K562 (cell line): ENCODE measurements around the gene ACP4. TPM values are rescaled to one million over a fixed set of nuclear protein-coding genes. Genes with fewer than 3 reads are reported as not detected.

Experiments used
- ATAC-seq: fragments of 200-7000 bp; cut with Tn5 transposase; 3 replicates; pipeline ENCODE4 v1.9.1; 2020; ENCODE audit warnings: moderate library complexity
- Bru-seq: library from RNA; stranded (reverse); fragments of 400-500 nt; gene quantifications from one replicate; lab custom pipeline; 2021; lab: Mats Ljungman, UMichigan
- BruChase-seq, 2 experiments: library from RNA; stranded (reverse); fragments of 400-500 nt; gene quantifications; one replicate each; lab custom pipeline; 2021; lab: Mats Ljungman, UMichigan
- BruUV-seq: library from RNA; stranded (reverse); fragments of 400-500 nt; replicated peaks from 2 replicates; lab custom pipeline; 2021; lab: Mats Ljungman, UMichigan
- CTCF ChIA-PET: fragments of 300-600 bp; formaldehyde crosslinking; extraction: SDS; loops from one replicate; lab custom pipeline; 2021; ENCODE audit warnings: low intra/inter-chr PET ratio; lab: Yijun Ruan, JAX
- POLR2A ChIA-PET: fragments of 300-600, 350-650 bp; sonication (Branson Sonifier 250); formaldehyde crosslinking; extraction: SDS; loops from one replicate; lab custom pipeline; 2021; ENCODE audit warnings: antibody characterized with exemption, inconsistent platforms; lab: Yijun Ruan, JAX
- DNase-seq, 4 experiments: peaks; one replicate each; pipeline versions ENCODE4 v3.0.0 to v3.0.0-alpha.2; 2011 to 2018; ENCODE audit warnings: low spot score in 3 of 4, mixed read lengths in 3 of 4; ENCODE audit errors: extremely low read depth in 1 of 4
- FAIRE-seq: peaks from 2 replicates; lab custom pipeline; 2011; peaks lifted over from hg19 to GRCh38; lab: Jason Lieb, UNC
- H2AFZ ChIP-seq: 2 replicates; pipeline ENCODE4 v1.6.0; 2011; ENCODE audit warnings: low read depth, low read length, control low read depth, inconsistent platforms
- H3K27ac ChIP-seq: fragments of 200-600 bp; 3 replicates; pipeline ENCODE4 v1.8.0; 2011; ENCODE audit warnings: low read depth, mild to moderate bottlenecking, control low read depth, inconsistent platforms, low read length, moderate library complexity, mixed read lengths; ENCODE audit errors: extremely low read depth
- H3K27me3 ChIP-seq, 2 experiments: fragments of 300-600 bp in 1 of 2; 2 replicates in 1 of 2; 3 replicates in 1 of 2; pipeline versions ENCODE4 v1.6.0 to v1.8.0; 2011; ENCODE audit warnings: inconsistent platforms in 2 of 2, low read length in 2 of 2, mild to moderate bottlenecking in 1 of 2, mixed read lengths in 1 of 2, moderate library complexity in 1 of 2; ENCODE audit not compliant: control insufficient read depth in 2 of 2, insufficient read depth in 2 of 2
- H3K36me3 ChIP-seq: fragments of 300-600 bp; 3 replicates; pipeline ENCODE4 v1.8.0; 2011; ENCODE audit warnings: mild to moderate bottlenecking, low read length, inconsistent platforms; ENCODE audit not compliant: control insufficient read depth, insufficient read depth
- H3K4me1 ChIP-seq, 2 experiments: fragments of 200-600 bp in 1 of 2; replicated peaks in 1 of 2; 2 replicates in 1 of 2; 3 replicates in 1 of 2; pipeline versions ENCODE4 v1.5.1 to v1.8.0; 2011; ENCODE audit warnings: inconsistent platforms in 2 of 2, low read length in 2 of 2, mild to moderate bottlenecking in 1 of 2, mixed read lengths in 1 of 2, moderate library complexity in 1 of 2; ENCODE audit not compliant: control insufficient read depth in 2 of 2, insufficient read depth in 2 of 2
- H3K4me2 ChIP-seq: 2 replicates; pipeline ENCODE4 v1.6.1; 2011; ENCODE audit warnings: low read length, control low read depth, inconsistent platforms, mixed read lengths; ENCODE audit not compliant: insufficient read depth
- H3K4me3 ChIP-seq: fragments of 200-600 bp; sonication (generic), shearing (Covaris generic); 2 replicates; pipeline ENCODE4 v1.5.1; 2016; ENCODE audit warnings: control low read depth, inconsistent platforms
- H3K79me2 ChIP-seq: fragments of 200-600 bp; 3 replicates; pipeline ENCODE4 v1.8.0; 2011; ENCODE audit warnings: low read length, inconsistent platforms; ENCODE audit not compliant: control insufficient read depth, insufficient read depth
- H3K9ac ChIP-seq, 2 experiments: 2 replicates each; pipeline versions ENCODE4 v1.6.0 to v1.6.1; 2011; ENCODE audit warnings: low read depth in 2 of 2, low read length in 2 of 2, control low read depth in 1 of 2, inconsistent platforms in 1 of 2, mild to moderate bottlenecking in 1 of 2, mixed read lengths in 1 of 2; ENCODE audit not compliant: insufficient read depth in 1 of 2
- H3K9me1 ChIP-seq: one replicate; pipeline ENCODE4 v1.6.0; 2011; ENCODE audit warnings: inconsistent platforms, mild to moderate bottlenecking, low read length, moderate library complexity; ENCODE audit not compliant: control insufficient read depth, insufficient read depth
- H3K9me3 ChIP-seq: replicated peaks from 2 replicates; pipeline ENCODE4 v1.5.1; 2011; ENCODE audit warnings: low read depth, low read length, inconsistent platforms; ENCODE audit not compliant: control insufficient read depth, insufficient read depth
- H4K20me1 ChIP-seq: replicated peaks from 2 replicates; pipeline ENCODE4 v1.6.1; 2011; ENCODE audit warnings: low read length, inconsistent platforms, mixed read lengths; ENCODE audit not compliant: control insufficient read depth, insufficient read depth
- FOXP1 ChIP-seq: sonication (generic); formaldehyde crosslinking; IDR thresholded peaks from 2 replicates; pipeline ENCODE4 v1.8.0; 2022; ENCODE audit warnings: mild to moderate bottlenecking, missing genetic modification reagents
- KDM4B ChIP-seq, 2 experiments: fragments of 450-650 bp in 1 of 2; sonication (generic) in 1 of 2; IDR thresholded peaks; 2 replicates each; pipeline ENCODE4 v1.6.1; 2016 to 2017; ENCODE audit warnings: borderline replicate concordance in 2 of 2, antibody characterized with exemption in 1 of 2, low read depth in 1 of 2, mild to moderate bottlenecking in 1 of 2
- POLR2G ChIP-seq: fragments of 200-400 bp; formaldehyde crosslinking; IDR thresholded peaks from 2 replicates; pipeline ENCODE4 v1.6.1; 2017; ENCODE audit warnings: low read depth, mild to moderate bottlenecking, antibody characterized with exemption, low read length, moderate library complexity
- TFAP4 ChIP-seq: sonication (generic); formaldehyde crosslinking; IDR thresholded peaks from 2 replicates; pipeline ENCODE4 v1.8.0; 2022; ENCODE audit warnings: missing genetic modification reagents, mild to moderate bottlenecking, moderate library complexity, borderline replicate concordance
- WGBS: fragments of 100-300 bp; shearing (Covaris generic); methylation state at CpG from one replicate; pipeline ENCODE4 v1.1.6; 2016; ENCODE audit warnings: low coverage, mixed read lengths; ENCODE audit not compliant: insufficient coverage; ENCODE audit errors: missing lambda C conversion rate; 5-methylcytosine and 5-hydroxymethylcytosine counted together
- in situ Hi-C: fragments of 300-500 bp; cut with MboI; formaldehyde crosslinking; loops from 4 replicates; pipeline ENCODE4 v1.15.0; 2018; ENCODE audit warnings: inconsistent platforms, mixed read lengths
- intact Hi-C: fragments of 100-400 bp; cut with micrococcal nuclease; formaldehyde crosslinking; loops from 2 replicates; pipeline ENCODE4 v1.14.2; 2022
- long read RNA-seq, 3 experiments: library from polyadenylated mRNA in 2 of 3; library from RNA in 1 of 3; unstranded in 2 of 3; stranded (forward) in 1 of 3; transcript quantifications; one replicate each; pipeline ENCODE4 v2.0.0, GENCODE V29; 2019 to 2022
- polyA minus RNA-seq, 3 experiments: library from RNA; depleted of rRNA, polyadenylated mRNA; stranded (reverse); fragments of >200 nt; gene quantifications; 2 replicates each; pipeline ENCODE4 v1.2.3, GENCODE V29; 2011
- polyA plus RNA-seq, 8 experiments: library from polyadenylated mRNA; depleted of rRNA in 4 of 8; stranded (reverse) in 5 of 8; unstranded in 3 of 8; fragments of >200 nt; fragmentation: Nextera tagmentation in 2 of 8; fragmentation: Illumina TruSeq in 1 of 8; extraction: Ambion mirVana in 2 of 8; extraction: Trizol in 1 of 8; gene quantifications; 2 replicates each; pipeline versions ENCODE4 v1.2.1 to v1.2.3, GENCODE V29; 2011 to 2014; ENCODE audit warnings: inconsistent platforms in 1 of 8, missing spikeins in 1 of 8
- total RNA-seq, 7 experiments: library from RNA; depleted of rRNA in 6 of 7; stranded (reverse); fragments of >200 nt in 6 of 7; fragmentation: Illumina TruSeq in 2 of 7; extraction: Trizol in 2 of 7; gene quantifications; 2 replicates each; pipeline versions ENCODE4 v1.2.1 to v1.2.3, GENCODE V29; 2011 to 2021; ENCODE audit warnings: low replicate concordance in 1 of 7
- TF ChIP-seq, protein P1 (sequence below): fragments of 200-800 bp; sonication (Bioruptor generic); IDR thresholded peaks from 2 replicates; pipeline ENCODE4 v1.6.1; 2017; ENCODE audit warnings: missing genetic modification characterization, missing compliant biosample characterization

The ACP4 gene, protein sequence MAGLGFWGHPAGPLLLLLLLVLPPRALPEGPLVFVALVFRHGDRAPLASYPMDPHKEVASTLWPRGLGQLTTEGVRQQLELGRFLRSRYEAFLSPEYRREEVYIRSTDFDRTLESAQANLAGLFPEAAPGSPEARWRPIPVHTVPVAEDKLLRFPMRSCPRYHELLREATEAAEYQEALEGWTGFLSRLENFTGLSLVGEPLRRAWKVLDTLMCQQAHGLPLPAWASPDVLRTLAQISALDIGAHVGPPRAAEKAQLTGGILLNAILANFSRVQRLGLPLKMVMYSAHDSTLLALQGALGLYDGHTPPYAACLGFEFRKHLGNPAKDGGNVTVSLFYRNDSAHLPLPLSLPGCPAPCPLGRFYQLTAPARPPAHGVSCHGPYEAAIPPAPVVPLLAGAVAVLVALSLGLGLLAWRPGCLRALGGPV
- total RNA-seq (2011; cell fraction: chromatin; rRNA removed; ENCODE audit: low replicate concordance), result not detected in 2 replicates
- not detected in 2 replicates for total RNA-seq (2011; cell fraction: nucleolus; rRNA removed)
- not detected in 2 replicates for total RNA-seq (2011; cell fraction: nucleoplasm; rRNA removed)
- total RNA-seq (2014; rRNA removed) (not detected in 2 replicates), total RNA-seq (2014; rRNA removed; fragmentation: Illumina TruSeq; extraction: Trizol) (not detected in 2 replicates), total RNA-seq (2015; rRNA removed; fragmentation: Illumina TruSeq; extraction: Trizol) (not detected in 2 replicates), total RNA-seq (2021) (not detected in 2 replicates), polyA plus RNA-seq (2011; rRNA removed) (not detected in 2 replicates), polyA plus RNA-seq (2014; fragmentation: Illumina TruSeq; extraction: Trizol) (not detected in 2 replicates), polyA plus RNA-seq (2014; fragmentation: Nextera tagmentation; extraction: Ambion mirVana) (not detected), polyA plus RNA-seq (2014; rRNA removed) (not detected in 2 replicates), polyA minus RNA-seq (2011; rRNA and poly(A)+ RNA removed) (not detected in 2 replicates), Bru-seq, nascent RNA (not detected), BruChase-seq, experiment 1, labeled RNA remaining after a 2-hour chase (not detected), BruChase-seq, experiment 2, labeled RNA remaining after a 6-hour chase (not detected)
- polyA plus RNA-seq (2011; cell fraction: cytosol; rRNA removed), result not detected in 2 replicates
- not detected in 2 replicates for polyA plus RNA-seq (2011; cell fraction: nucleus; rRNA removed)
- polyA plus RNA-seq (2012), result not detected in 2 replicates
- polyA minus RNA-seq (2011; cell fraction: cytosol; rRNA and poly(A)+ RNA removed), result not detected in 2 replicates
- polyA minus RNA-seq (2011; cell fraction: nucleus; rRNA and poly(A)+ RNA removed), result not detected in 2 replicates
- long read RNA-seq, experiment 1, result 0 reads
- long read RNA-seq, experiment 2, partial matches to known transcripts, result 1 of 1 reads
- long read RNA-seq, experiment 2, other reads (novel, unspliced or antisense), result 0 of 1 reads
- long read RNA-seq, experiment 3, result 0 reads

DNA sequence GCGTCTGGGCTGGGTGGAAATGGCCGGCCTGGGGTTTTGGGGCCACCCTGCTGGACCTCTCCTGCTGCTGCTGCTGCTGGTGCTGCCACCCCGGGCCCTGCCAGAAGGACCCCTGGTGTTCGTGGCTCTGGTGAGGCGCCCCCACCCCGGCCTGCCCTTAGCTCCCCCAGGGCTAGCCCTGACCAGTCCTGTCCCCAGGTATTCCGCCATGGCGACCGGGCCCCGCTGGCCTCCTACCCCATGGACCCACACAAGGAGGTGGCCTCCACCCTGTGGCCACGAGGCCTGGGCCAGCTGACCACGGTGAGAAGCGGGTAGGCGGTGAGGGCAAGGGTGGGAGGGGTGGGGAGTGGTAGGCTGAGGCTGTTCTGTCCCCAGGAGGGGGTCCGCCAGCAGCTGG, at the start of gene ACP4:
Gene ACP4, plus strand, starts transcription at position 20 of the 400 bp plus-strand sequence. Its CDS starts 0 bp downstream, at position 20.
- Histone ChIP-seq H3K36me3 (peaks cover 3% of the 10 kb centered on the region; the same call in 1 of the 3 replicates), H3K9me3 (no peaks in the 10 kb centered on the region), H3K9ac (peak within 1 kb of the TSS in 1 of 2 experiments; percentile 21; a peak in 1 of 4 replicates), H3K9me1 (peaks cover 2% of the 10 kb centered on the region), H3K4me2 (no peak within 1 kb of the TSS), H3K4me3 (no peak within 1 kb of the TSS), H3K27me3 (no peaks in the 10 kb centered on the region), H2AFZ (no peak within 1 kb of the TSS), H3K79me2 (no peaks in the 10 kb centered on the region), H3K27ac (no peak within 1 kb of the TSS), H4K20me1 (peaks cover 5% of the 10 kb centered on the region), H3K4me1 (peaks cover 7 to 33% of the 10 kb centered on the region in 2 experiments; a peak in 4 of 5 replicates)
- intact Hi-C loops, result no loop called here
- DNase-seq (no peak), ATAC-seq (no peak), FAIRE-seq (no peak)
- BruUV-seq, result no TSS peak
- TF ChIP-seq KDM4B (IDR thresholded peaks at IDR 0.05; ENCODE audit: borderline replicate concordance in 2 of 2, low read depth in 1 of 2) (no peak), POLR2G (peak; percentile 70), FOXP1 (no peak), TFAP4 (CRISPR knock-in tag) (0 out of 2 replicates have a peak, but pooled peaks have one; percentile 23)
- TF ChIP-seq, protein P1, sequence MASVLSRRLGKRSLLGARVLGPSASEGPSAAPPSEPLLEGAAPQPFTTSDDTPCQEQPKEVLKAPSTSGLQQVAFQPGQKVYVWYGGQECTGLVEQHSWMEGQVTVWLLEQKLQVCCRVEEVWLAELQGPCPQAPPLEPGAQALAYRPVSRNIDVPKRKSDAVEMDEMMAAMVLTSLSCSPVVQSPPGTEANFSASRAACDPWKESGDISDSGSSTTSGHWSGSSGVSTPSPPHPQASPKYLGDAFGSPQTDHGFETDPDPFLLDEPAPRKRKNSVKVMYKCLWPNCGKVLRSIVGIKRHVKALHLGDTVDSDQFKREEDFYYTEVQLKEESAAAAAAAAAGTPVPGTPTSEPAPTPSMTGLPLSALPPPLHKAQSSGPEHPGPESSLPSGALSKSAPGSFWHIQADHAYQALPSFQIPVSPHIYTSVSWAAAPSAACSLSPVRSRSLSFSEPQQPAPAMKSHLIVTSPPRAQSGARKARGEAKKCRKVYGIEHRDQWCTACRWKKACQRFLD, result no peak
- POLR2A ChIA-PET, result interaction anchor here (0.6 to 0.9 kb wide), 3 partner anchors 12 to 1926 kb away, joined by 3 read pairs; no protein-coding TSS in a partner anchor
- CTCF ChIA-PET, result no interaction called here
- in situ Hi-C loops, result loop anchor here (5.0 kb wide), 2 partner anchors 82 to 127 kb away; partner anchors contain the start of gene KLK2
- 75% methylated on average over 13 of the region's 15 CpGs for WGBS
